Trophoblast cell (in vitro differentiated cells and primary cell): ENCODE measurements around the gene CAMK1D.
"Not testable (repeated sequence)": the region's sequence is repeated elsewhere in the genome, so short reads cannot be mapped to it uniquely, and the experiment has no call there.

Experiments used
- DNase-seq, 2 donors: peaks; one replicate each; pipeline ENCODE4 v3.0.0-alpha.2; 2016
- H2AFZ ChIP-seq: 2 replicates; pipeline ENCODE4 v1.6.1; 2013; ENCODE audit warnings: low read length, moderate library complexity, mild to moderate bottlenecking; ENCODE audit not compliant: insufficient read depth, poor library complexity
- H2AK5ac ChIP-seq: 2 replicates; pipeline ENCODE4 v1.6.1; 2013; ENCODE audit warnings: mild to moderate bottlenecking, low read length
- H2BK120ac ChIP-seq: 2 replicates; pipeline ENCODE4 v1.6.1; 2013; ENCODE audit warnings: low read length, mild to moderate bottlenecking, moderate library complexity; ENCODE audit not compliant: insufficient read depth, poor library complexity
- H2BK12ac ChIP-seq: 2 replicates; pipeline ENCODE4 v1.6.1; 2013; ENCODE audit warnings: mild to moderate bottlenecking, low read length, moderate library complexity
- H2BK5ac ChIP-seq: 2 replicates; pipeline ENCODE4 v1.6.1; 2013; ENCODE audit warnings: low read length, low read depth, moderate library complexity, mild to moderate bottlenecking; ENCODE audit not compliant: poor library complexity
- H3K14ac ChIP-seq: 2 replicates; pipeline ENCODE4 v1.6.1; 2013; ENCODE audit warnings: mild to moderate bottlenecking, low read length
- H3K18ac ChIP-seq: 2 replicates; pipeline ENCODE4 v1.6.1; 2013; ENCODE audit warnings: mild to moderate bottlenecking, low read length
- H3K23ac ChIP-seq: 2 replicates; pipeline ENCODE4 v1.6.1; 2013; ENCODE audit warnings: low read length
- H3K27ac ChIP-seq: 2 replicates; pipeline ENCODE4 v1.5.1; 2013; ENCODE audit warnings: low read depth, mild to moderate bottlenecking, inconsistent platforms, low read length, moderate library complexity
- H3K27me3 ChIP-seq: 2 replicates; pipeline ENCODE4 v1.6.1; 2013; ENCODE audit warnings: inconsistent platforms, mild to moderate bottlenecking, low read length, moderate library complexity; ENCODE audit not compliant: insufficient read depth
- H3K36me3 ChIP-seq, 2 experiments: 1 replicate in 1 of 2; 2 replicates in 1 of 2; pipeline ENCODE4 v1.6.1; 2013; ENCODE audit warnings: low read length in 2 of 2, mild to moderate bottlenecking in 2 of 2, moderate library complexity in 1 of 2; ENCODE audit not compliant: insufficient read depth in 2 of 2, control insufficient read depth in 1 of 2
- H3K4ac ChIP-seq: 2 replicates; pipeline ENCODE4 v1.6.1; 2013; ENCODE audit warnings: low read depth, mild to moderate bottlenecking, low read length, moderate library complexity
- H3K4me1 ChIP-seq, 2 experiments: 1 replicate in 1 of 2; 2 replicates in 1 of 2; pipeline ENCODE4 v1.6.1; 2013; ENCODE audit warnings: low read length in 2 of 2, mild to moderate bottlenecking in 2 of 2, moderate library complexity in 1 of 2; ENCODE audit not compliant: insufficient read depth in 2 of 2, control insufficient read depth in 1 of 2
- H3K4me2 ChIP-seq: 2 replicates; pipeline ENCODE4 v1.6.1; 2013; ENCODE audit warnings: inconsistent platforms, mild to moderate bottlenecking, low read length, moderate library complexity
- H3K4me3 ChIP-seq: 2 replicates; pipeline ENCODE4 v1.5.1; 2013; ENCODE audit warnings: mild to moderate bottlenecking, low read depth, low read length, inconsistent platforms
- H3K79me1 ChIP-seq: one replicate; pipeline ENCODE4 v1.6.1; 2013; ENCODE audit warnings: low read length
- H3K79me2 ChIP-seq: 2 replicates; pipeline ENCODE4 v1.6.1; 2013; ENCODE audit warnings: low read length, mild to moderate bottlenecking; ENCODE audit not compliant: control insufficient read depth, insufficient read depth, poor library complexity
- H3K9ac ChIP-seq: 2 replicates; pipeline ENCODE4 v1.6.1; 2013; ENCODE audit warnings: mild to moderate bottlenecking, low read length
- H3K9me3 ChIP-seq: 2 replicates; pipeline ENCODE4 v1.6.1; 2013; ENCODE audit warnings: low read depth, mild to moderate bottlenecking, control low read depth, inconsistent platforms, low read length; ENCODE audit not compliant: insufficient read depth
- H4K12ac ChIP-seq: 2 replicates; pipeline ENCODE4 v1.6.1; 2013; ENCODE audit warnings: low read depth, mild to moderate bottlenecking, low read length, moderate library complexity
- H4K8ac ChIP-seq: 2 replicates; pipeline ENCODE4 v1.6.1; 2013; ENCODE audit warnings: low read depth, mild to moderate bottlenecking, low read length, moderate library complexity
- H4K91ac ChIP-seq: one replicate; pipeline ENCODE4 v1.6.1; 2013; ENCODE audit warnings: low read depth, mild to moderate bottlenecking, low read length, moderate library complexity
- WGBS: extraction: QIAGEN DNeasy Blood & Tissue Kit; methylation state at CpG from one replicate; pipeline ENCODE4 v1.1.7; 2013; ENCODE audit warnings: missing lambda C conversion rate; ENCODE audit not compliant: insufficient read length, insufficient coverage; ENCODE audit errors: extremely low coverage; 5-methylcytosine and 5-hydroxymethylcytosine counted together

Gene CAMK1D

GRCh38 chr10:12810046-12810445 lies 460.7 kb downstream of the CAMK1D start:
- not testable (repeated sequence) for H3K27ac ChIP-seq, H3K14ac ChIP-seq, H2BK120ac ChIP-seq, H3K27me3 ChIP-seq, H3K4me1 ChIP-seq, H3K9me3 ChIP-seq, H2BK5ac ChIP-seq, H3K4me2 ChIP-seq, H3K79me2 ChIP-seq, H2AFZ ChIP-seq, H3K4me3 ChIP-seq, DNase-seq, H3K9ac ChIP-seq, H3K18ac ChIP-seq, H3K79me1 ChIP-seq, H4K12ac ChIP-seq, H2AK5ac ChIP-seq, H3K4ac ChIP-seq, H3K36me3 ChIP-seq, H4K91ac ChIP-seq, H4K8ac ChIP-seq, H3K23ac ChIP-seq, H2BK12ac ChIP-seq
- no CpG with 5 or more reads among the region's 6 CpGs for WGBS

GRCh38 chr10:12811826-12812225 lies 462.5 kb downstream of the CAMK1D start:
- no peak overlapping the region for H3K4me3 ChIP-seq
- no peak overlapping the region for H3K4me2 ChIP-seq
- H2BK120ac ChIP-seq, result no peak overlapping the region
- no peak overlapping the region for H3K4ac ChIP-seq
- no peak overlapping the region for H3K9ac ChIP-seq
- H3K23ac ChIP-seq, result no peak overlapping the region
- H4K91ac ChIP-seq, result no peak overlapping the region
- no peaks in the 10 kb centered on the region for H3K27me3 ChIP-seq
- H2AK5ac ChIP-seq, result no peak overlapping the region
- no peak overlapping the region for H4K12ac ChIP-seq
- peaks cover 0 to 2% of the 10 kb centered on the region in 2 experiments for H3K4me1 ChIP-seq
- DNase-seq, result no peak
- no peak overlapping the region for H3K14ac ChIP-seq
- H4K8ac ChIP-seq, result no peak overlapping the region
- no peak overlapping the region for H3K18ac ChIP-seq
- H3K79me2 ChIP-seq, result no peaks in the 10 kb centered on the region
- no peak overlapping the region for H2BK5ac ChIP-seq
- H2BK12ac ChIP-seq, result no peak overlapping the region
- WGBS, result no CpG with 5 or more reads among the region's 14 CpGs
- no peaks in the 10 kb centered on the region for H3K36me3 ChIP-seq
- no peak overlapping the region for H3K27ac ChIP-seq
- no peaks in the 10 kb centered on the region for H3K9me3 ChIP-seq
- no peaks in the 10 kb centered on the region for H3K79me1 ChIP-seq
- no peak overlapping the region for H2AFZ ChIP-seq

- no peak overlapping the region for H4K8ac ChIP-seq
- H3K36me3 ChIP-seq, result no peaks in the 10 kb centered on the region
- no CpG with 5 or more reads among the region's 10 CpGs for WGBS
- H3K27ac ChIP-seq, result no peak overlapping the region
- no peak overlapping the region for H3K4me3 ChIP-seq
- no peak overlapping the region for H2AK5ac ChIP-seq
- no peak overlapping the region for H3K18ac ChIP-seq
- H3K14ac ChIP-seq, result no peak overlapping the region
- H3K23ac ChIP-seq, result no peak overlapping the region
- no peak for DNase-seq
- no peaks in the 10 kb centered on the region for H3K79me1 ChIP-seq
- H4K12ac ChIP-seq, result no peak overlapping the region
- H3K4me2 ChIP-seq, result no peak overlapping the region
- H3K27me3 ChIP-seq, result no peaks in the 10 kb centered on the region
- H3K4ac ChIP-seq, result no peak overlapping the region
- no peak overlapping the region for H4K91ac ChIP-seq
- no peak overlapping the region for H2AFZ ChIP-seq
- H3K9ac ChIP-seq, result no peak overlapping the region
- no peak overlapping the region for H2BK120ac ChIP-seq
- H3K4me1 ChIP-seq, result no peaks in the 10 kb centered on the region
- H3K9me3 ChIP-seq, result no peaks in the 10 kb centered on the region
- H2BK12ac ChIP-seq, result no peak overlapping the region
- no peak overlapping the region for H2BK5ac ChIP-seq
- H3K79me2 ChIP-seq, result no peaks in the 10 kb centered on the region
Observed at GRCh38 chr10:12812571-12812970, 463.2 kb downstream of the CAMK1D start.

- Histone ChIP-seq H3K4me3 (no peak overlapping the region), H3K18ac (no peak overlapping the region), H2BK120ac (no peak overlapping the region), H3K9me3 (peaks cover 1% of the 10 kb centered on the region), H4K12ac (no peak overlapping the region), H3K14ac (no peak overlapping the region), H3K36me3 (no peaks in the 10 kb centered on the region), H3K27ac (no peak overlapping the region), H3K23ac (no peak overlapping the region), H3K79me2 (no peaks in the 10 kb centered on the region), H2BK5ac (no peak overlapping the region), H2BK12ac (no peak overlapping the region), H3K4me1 (no peaks in the 10 kb centered on the region), H3K27me3 (no peaks in the 10 kb centered on the region), H2AFZ (no peak overlapping the region), H3K4ac (no peak overlapping the region), H3K79me1 (no peaks in the 10 kb centered on the region), H4K8ac (no peak overlapping the region), H3K4me2 (no peak overlapping the region), H2AK5ac (no peak overlapping the region), H4K91ac (no peak overlapping the region), H3K9ac (no peak overlapping the region)
- no peak for DNase-seq
- no CpG with 5 or more reads among the region's 9 CpGs for WGBS
Observed at GRCh38 chr10:12814166-12814565, 464.8 kb downstream of the CAMK1D start.
